HEK293 (cell line): ENCODE data around the gene PLEKHA7.

ENCODE experiments used
- ZNF302 ChIP-seq: fragments of 450-650 bp; formaldehyde crosslinking; IDR thresholded peaks from 2 replicates; pipeline ENCODE4 v1.5.1; 2016; ENCODE audit warnings: missing biosample characterization, missing genetic modification characterization, low read depth
- ZNF341 ChIP-seq: fragments of 450-650 bp; formaldehyde crosslinking; IDR thresholded peaks from 2 replicates; pipeline ENCODE4; 2016; ENCODE audit warnings: low read depth, missing biosample characterization, missing genetic modification characterization
- ZNF394 ChIP-seq: fragments of 450-650 bp; formaldehyde crosslinking; IDR thresholded peaks from 2 replicates; pipeline ENCODE4 v1.5.1; 2016; ENCODE audit warnings: missing biosample characterization, missing genetic modification characterization, mild to moderate bottlenecking, moderate library complexity, borderline replicate concordance
- TF ChIP-seq, protein P1 (sequence below): fragments of 450-650 bp; IDR thresholded peaks from 2 replicates; pipeline ENCODE4 v1.5.1; 2018; ENCODE audit warnings: missing biosample characterization, missing genetic modification characterization
- TF ChIP-seq, protein P2 (sequence below): fragments of 450-650 bp; formaldehyde crosslinking; IDR thresholded peaks from 2 replicates; pipeline ENCODE4 v1.5.1; 2016; ENCODE audit warnings: missing biosample characterization, missing genetic modification characterization
- TF ChIP-seq, protein P3 (sequence below): fragments of 450-650 bp; formaldehyde crosslinking; IDR thresholded peaks from 2 replicates; pipeline ENCODE4 v1.5.1; 2016; ENCODE audit warnings: missing biosample characterization, missing genetic modification characterization
- TF ChIP-seq, protein P4 (sequence below): fragments of 450-650 bp; formaldehyde crosslinking; IDR thresholded peaks from 2 replicates; pipeline ENCODE4 v1.5.1; 2017; ENCODE audit warnings: missing biosample characterization, missing genetic modification characterization
- TF ChIP-seq, protein P5 (sequence below): sonication (generic); formaldehyde crosslinking; IDR thresholded peaks from 2 replicates; pipeline ENCODE4 v1.8.1; 2022; ENCODE audit warnings: mild to moderate bottlenecking, moderate library complexity, missing genetic modification reagents

DNA sequence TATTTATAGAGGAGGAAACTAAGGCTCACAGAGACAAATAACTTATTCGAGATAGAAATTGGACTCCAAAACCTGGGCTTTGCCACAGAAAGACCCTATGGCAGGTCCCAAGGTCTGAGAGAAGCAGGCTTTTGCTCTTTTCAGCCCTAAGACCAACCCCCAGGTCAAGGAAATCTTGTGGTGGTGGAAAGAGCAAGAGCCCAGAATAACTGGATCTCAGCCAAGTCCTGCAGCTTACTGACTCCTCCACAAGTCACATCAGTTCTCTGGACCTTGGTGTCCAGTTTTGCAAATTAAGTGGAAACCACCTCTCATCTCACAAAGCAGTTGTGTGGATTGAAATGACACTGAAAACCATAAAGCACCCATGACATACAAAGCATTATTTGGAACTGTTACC, 153.6 kb downstream of the PLEKHA7 start:
- TF ChIP-seq, protein P1, sequence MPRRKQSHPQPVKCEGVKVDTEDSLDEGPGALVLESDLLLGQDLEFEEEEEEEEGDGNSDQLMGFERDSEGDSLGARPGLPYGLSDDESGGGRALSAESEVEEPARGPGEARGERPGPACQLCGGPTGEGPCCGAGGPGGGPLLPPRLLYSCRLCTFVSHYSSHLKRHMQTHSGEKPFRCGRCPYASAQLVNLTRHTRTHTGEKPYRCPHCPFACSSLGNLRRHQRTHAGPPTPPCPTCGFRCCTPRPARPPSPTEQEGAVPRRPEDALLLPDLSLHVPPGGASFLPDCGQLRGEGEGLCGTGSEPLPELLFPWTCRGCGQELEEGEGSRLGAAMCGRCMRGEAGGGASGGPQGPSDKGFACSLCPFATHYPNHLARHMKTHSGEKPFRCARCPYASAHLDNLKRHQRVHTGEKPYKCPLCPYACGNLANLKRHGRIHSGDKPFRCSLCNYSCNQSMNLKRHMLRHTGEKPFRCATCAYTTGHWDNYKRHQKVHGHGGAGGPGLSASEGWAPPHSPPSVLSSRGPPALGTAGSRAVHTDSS (tag by site-specific recombination): no peak
- TF ChIP-seq ZNF341 (tag by site-specific recombination) (no peak), ZNF394 (tag by site-specific recombination) (no peak), ZNF302 (no peak)
- TF ChIP-seq, protein P2, sequence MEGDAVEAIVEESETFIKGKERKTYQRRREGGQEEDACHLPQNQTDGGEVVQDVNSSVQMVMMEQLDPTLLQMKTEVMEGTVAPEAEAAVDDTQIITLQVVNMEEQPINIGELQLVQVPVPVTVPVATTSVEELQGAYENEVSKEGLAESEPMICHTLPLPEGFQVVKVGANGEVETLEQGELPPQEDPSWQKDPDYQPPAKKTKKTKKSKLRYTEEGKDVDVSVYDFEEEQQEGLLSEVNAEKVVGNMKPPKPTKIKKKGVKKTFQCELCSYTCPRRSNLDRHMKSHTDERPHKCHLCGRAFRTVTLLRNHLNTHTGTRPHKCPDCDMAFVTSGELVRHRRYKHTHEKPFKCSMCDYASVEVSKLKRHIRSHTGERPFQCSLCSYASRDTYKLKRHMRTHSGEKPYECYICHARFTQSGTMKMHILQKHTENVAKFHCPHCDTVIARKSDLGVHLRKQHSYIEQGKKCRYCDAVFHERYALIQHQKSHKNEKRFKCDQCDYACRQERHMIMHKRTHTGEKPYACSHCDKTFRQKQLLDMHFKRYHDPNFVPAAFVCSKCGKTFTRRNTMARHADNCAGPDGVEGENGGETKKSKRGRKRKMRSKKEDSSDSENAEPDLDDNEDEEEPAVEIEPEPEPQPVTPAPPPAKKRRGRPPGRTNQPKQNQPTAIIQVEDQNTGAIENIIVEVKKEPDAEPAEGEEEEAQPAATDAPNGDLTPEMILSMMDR (tag by site-specific recombination): no peak
- TF ChIP-seq, protein P3, sequence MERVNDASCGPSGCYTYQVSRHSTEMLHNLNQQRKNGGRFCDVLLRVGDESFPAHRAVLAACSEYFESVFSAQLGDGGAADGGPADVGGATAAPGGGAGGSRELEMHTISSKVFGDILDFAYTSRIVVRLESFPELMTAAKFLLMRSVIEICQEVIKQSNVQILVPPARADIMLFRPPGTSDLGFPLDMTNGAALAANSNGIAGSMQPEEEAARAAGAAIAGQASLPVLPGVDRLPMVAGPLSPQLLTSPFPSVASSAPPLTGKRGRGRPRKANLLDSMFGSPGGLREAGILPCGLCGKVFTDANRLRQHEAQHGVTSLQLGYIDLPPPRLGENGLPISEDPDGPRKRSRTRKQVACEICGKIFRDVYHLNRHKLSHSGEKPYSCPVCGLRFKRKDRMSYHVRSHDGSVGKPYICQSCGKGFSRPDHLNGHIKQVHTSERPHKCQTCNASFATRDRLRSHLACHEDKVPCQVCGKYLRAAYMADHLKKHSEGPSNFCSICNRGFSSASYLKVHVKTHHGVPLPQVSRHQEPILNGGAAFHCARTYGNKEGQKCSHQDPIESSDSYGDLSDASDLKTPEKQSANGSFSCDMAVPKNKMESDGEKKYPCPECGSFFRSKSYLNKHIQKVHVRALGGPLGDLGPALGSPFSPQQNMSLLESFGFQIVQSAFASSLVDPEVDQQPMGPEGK (tag by site-specific recombination): no peak
- TF ChIP-seq, protein P4, sequence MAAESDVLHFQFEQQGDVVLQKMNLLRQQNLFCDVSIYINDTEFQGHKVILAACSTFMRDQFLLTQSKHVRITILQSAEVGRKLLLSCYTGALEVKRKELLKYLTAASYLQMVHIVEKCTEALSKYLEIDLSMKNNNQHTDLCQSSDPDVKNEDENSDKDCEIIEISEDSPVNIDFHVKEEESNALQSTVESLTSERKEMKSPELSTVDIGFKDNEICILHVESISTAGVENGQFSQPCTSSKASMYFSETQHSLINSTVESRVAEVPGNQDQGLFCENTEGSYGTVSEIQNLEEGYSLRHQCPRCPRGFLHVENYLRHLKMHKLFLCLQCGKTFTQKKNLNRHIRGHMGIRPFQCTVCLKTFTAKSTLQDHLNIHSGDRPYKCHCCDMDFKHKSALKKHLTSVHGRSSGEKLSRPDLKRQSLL (tag by site-specific recombination): no peak
- TF ChIP-seq, protein P5, sequence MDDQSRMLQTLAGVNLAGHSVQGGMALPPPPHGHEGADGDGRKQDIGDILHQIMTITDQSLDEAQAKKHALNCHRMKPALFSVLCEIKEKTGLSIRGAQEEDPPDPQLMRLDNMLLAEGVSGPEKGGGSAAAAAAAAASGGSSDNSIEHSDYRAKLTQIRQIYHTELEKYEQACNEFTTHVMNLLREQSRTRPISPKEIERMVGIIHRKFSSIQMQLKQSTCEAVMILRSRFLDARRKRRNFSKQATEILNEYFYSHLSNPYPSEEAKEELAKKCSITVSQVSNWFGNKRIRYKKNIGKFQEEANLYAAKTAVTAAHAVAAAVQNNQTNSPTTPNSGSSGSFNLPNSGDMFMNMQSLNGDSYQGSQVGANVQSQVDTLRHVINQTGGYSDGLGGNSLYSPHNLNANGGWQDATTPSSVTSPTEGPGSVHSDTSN (CRISPR knock-in tag): no peak
